Measurements from ENCODE around the gene TSC2.

The TSC2 gene

DNA sequence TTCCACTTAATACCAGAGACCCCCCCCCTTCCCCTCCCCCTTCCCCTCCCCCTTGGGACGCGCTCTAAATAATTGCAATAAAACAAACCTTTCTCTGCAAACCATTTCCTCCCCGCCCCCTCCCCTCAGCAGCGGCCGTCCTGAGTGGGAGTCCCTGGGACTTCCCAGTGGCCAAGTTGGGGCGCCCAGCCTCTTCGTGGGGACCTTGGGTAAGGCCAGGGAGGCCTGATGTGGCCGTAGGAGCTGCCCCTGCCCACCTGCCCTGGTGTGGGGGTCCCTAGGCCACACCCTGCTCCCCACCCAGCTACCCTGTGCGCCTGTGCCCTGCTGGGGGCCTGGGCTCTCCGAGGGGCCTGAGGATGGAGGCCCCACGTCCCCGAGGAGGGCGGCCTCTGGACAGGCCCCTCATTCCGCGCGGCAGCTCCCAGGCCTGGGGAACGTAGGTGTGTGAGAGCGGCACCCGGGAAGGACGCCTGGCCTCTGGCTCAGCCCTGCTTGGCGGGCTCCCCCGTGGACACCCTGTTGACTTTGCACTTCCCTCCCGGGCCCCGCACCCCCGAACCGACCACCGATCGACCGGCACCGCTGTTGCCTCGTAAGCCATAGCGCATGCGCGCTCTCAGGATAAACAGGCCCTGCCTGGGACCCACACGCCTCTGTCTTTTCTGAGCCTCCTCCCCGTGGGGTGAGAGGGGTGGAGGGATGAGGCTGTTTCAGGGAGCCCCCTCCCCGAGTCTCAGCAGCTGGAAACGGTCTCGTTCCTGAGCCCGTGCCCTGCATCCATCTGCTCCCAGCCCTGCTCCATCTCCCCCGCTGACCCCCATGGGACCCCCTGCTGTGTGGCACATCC, 9.2 kb upstream of the TSC2 start:
- in situ Hi-C loops (cut with HindIII; ENCODE audit: low pct_ligation_motif_present, low pct_unique_long_range_greater_than_20kb, low sequenced_read_pairs): loop anchor here (10.0 kb wide), 1 partner anchor 126 kb away; no protein-coding TSS in a partner anchor
- no peak for DNase-seq

DNA sequence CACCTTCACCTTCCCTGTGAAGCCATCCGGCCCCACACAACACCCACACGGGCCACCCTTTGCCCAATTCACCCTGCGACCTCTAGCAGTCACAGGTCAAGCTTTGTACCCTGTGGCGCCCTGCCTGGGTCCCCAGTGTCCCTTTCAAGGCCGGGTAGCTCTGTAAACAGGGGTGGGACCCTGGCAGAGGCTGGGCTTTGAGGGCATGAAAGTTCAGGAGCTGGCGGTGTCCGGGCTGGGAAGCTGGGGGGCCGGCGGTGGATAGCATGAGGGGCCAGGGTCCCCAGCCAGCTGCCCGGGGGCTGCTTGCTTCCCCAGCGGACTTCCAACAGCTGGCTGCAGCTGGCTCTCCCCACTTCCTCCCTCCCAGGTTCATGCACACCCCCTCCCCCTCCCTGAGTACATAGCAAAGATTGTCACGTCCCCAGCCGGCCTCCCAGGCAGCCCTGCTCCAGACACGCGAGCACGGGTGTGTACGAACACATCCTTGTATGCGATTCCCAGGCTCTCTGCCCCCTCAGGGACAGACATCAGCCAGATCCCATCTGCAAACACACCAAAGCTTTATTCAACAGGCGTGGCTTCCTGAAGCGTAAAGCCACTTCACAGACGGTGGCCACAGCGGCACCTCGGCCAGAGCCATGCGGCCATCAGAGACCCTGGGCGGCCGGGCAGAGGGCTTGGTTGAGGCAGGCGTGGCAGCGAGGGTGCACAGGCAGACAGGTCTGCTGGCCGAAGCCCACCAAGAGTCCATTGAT, 8.3 kb upstream of the TSC2 start:
- DNase-seq: no peak
- in situ Hi-C loops (cut with HindIII; ENCODE audit: low pct_ligation_motif_present, low pct_unique_long_range_greater_than_20kb, low sequenced_read_pairs): loop anchor here (10.0 kb wide), 1 partner anchor 125 kb away; no protein-coding TSS in a partner anchor

DNA sequence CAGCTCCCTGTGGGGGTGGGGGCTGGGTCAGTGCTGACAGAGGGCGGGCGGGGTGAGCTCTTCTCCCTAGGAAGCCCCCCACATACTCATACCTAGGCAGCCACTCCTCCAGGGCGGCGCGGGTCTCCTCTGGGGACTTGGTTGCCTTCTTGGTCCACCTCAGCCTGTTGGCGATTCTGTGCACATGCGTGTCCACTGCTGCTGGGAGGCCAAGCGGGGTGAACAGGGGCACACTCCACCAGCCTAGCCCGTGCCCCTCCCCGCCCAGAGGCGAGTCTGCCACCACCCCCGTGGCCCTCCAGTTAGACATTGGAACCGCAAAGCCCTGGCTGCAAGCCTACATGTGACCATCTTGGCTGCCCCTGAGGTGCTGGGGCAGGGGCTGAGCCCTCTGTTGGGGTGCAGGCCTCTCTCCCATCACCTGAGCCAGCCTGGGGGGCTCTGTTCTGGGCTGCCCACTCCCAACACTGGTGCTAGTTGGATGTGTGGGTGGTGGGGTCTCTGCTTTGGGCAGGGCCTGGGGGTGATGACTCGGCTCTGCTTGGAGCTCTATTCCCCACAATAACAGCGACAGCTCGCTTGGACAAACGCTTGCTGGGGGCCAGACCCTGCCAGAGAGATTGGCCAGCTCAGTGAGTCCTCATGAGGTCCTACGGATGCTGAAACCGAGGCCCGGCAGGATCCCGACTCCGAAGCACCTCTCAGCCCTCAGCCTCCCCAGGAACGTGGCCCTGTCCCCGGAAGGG, 7.6 kb upstream of the TSC2 start:
- DNase-seq: no peak
- in situ Hi-C loops (cut with HindIII; ENCODE audit: low pct_ligation_motif_present, low pct_unique_long_range_greater_than_20kb, low sequenced_read_pairs): no loop called here

DNA sequence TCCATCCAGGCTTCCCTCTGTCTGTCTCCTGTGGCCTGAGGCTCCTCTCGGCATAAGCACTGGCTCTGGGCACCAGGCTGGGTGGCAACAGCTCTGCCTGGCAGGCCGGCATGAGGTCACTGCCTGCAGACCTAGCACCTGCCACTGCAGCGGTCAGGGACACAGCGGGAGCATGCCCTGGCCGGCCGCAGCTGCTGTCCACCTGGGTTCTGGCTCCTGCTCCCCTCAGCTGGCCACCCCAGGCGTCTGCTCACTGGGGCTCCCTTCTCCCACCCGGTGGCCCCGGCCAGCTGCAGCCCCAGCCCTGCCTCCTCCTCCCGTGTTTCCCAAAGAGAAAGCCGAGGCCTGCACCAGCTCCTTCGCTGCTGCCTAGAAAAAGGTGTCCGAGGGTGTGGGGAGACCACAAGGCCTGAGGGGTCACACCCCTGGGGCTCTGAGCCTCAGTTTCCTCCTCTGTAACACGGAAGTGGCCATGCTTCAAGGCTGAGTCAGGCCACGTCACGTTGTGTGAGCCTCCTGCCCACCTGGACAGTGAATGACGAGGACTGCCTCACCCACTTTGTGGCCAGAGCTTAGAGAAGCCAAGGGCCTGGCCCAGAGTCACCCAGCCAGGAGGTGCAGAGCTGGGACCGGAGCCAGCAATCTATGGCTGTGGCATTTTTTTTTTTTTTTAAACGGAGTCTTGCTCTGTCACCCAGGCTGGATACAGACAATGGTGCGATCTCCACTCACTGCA, 6.8 kb upstream of the TSC2 start:
- in situ Hi-C loops (cut with HindIII; ENCODE audit: low pct_ligation_motif_present, low pct_unique_long_range_greater_than_20kb, low sequenced_read_pairs): no loop called here

DNA sequence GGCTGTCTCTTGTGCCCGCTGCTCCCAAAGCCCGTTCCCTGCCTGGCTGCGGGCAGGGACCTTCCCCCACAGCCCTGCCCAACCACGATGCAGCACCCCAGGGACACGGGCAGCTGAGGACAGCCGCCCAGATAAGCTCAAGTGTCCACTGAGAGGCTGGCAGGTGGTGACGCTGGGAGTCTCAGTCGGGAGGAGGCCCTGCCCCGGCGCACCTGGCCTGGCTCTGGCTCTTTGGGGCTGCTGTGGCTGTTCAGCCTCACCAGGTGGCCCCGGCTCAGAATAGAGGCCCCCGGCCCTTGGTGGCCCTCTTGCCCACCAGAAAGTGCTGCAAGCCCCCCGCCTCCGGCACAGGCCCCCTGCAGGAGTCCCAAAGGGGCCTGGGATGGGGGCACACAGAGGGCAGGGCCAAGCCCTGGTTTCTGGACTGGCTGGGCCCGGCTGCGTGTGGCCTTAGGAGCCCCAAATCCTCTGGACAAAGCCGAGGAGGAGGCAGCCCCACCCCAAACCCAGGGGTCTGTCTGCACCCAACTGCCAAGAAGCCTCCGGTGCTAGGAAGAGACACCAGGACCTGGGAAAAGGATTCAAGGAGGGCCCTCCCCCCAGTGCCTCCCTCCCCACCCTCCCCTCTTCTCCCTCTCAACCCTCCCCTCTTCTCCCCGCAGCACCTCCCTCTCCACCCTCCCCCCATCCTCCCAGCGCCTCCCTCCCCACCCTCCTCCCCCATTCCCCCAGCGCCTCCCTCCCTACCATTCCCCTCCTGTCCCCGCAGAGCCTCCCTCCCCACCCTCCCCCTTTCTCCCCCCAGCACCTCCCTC, 5.4 kb upstream of the TSC2 start:
- DNase-seq: no peak
- in situ Hi-C loops (cut with HindIII; ENCODE audit: low pct_ligation_motif_present, low pct_unique_long_range_greater_than_20kb, low sequenced_read_pairs): no loop called here

More for the DNA sequence above, 6.8 kb upstream of the TSC2 start:
- DNase-seq: no peak

DNA sequence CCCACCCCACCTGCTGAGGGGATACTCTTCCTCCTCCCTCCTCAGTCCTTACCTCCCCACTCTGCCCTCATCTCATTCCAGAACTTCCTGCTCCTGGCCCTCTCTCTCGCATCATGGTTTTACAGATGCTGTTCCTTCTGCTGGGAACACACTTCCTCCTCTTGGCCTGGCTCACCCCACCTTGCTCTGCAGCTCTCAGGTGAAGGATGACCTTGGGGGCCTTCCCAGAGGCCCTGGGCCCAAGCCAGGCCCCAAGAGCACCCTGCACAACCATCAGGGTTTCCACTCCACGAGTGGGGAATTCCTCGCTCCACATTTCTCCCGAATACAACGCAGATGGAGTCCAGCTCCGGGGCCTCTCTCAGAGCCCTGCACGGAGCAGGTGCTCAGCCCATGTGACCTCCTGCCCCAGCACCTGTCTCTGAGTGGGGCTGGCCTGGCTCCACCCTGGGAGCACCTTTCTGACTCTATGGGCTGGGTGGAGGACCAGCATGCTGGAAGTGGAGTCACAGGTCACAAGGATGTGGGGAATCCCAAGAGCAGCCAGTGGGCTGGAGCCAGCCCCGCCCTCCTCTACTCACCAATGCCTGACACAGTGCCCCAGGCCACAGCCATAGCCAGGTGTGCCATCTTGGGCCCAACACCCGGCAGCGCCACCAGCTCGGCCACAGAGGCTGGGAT, 4.7 kb upstream of the TSC2 start:
- in situ Hi-C loops (cut with HindIII; ENCODE audit: low pct_ligation_motif_present, low pct_unique_long_range_greater_than_20kb, low sequenced_read_pairs): no loop called here
- DNase-seq: no peak

DNA sequence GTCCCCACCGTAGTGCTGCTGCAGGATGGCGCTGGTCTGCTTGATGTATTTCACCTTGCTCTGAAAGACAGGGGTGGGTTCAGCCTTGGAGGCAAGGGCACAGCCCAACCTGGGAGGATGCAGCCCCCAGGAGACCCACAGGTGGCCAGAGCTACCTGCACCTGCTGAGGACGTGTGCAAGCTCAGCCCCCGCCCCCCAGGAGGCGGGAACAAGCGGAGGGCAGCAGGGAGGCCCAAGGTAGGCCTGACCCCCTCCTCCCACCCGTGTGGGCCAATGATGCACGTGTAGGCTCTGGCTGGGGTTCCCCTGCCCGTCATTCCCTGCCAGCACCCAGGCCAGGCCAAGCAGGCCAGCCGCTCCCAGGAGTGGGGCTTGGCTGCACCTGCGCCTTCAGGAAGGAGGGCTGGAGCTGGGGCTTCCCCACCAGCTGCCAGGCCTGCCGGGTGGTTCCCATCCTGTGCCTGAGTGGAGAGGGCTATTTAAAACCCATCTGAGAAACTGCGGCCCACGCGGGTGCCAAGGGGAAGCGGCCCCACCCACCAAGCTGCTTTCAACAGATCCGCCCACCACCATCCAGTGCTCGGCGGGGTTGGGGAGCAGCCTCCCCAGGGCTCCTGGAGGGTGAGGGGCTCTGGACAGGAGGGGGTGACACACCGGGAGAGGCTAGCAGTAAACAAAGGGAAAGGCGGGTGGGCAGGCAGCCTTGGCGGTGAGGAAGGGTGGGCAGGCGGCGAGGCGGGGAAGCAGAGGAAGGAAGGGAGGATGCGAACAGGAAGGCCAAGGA, 3.9 kb upstream of the TSC2 start:
- no peak for DNase-seq
- in situ Hi-C loops (cut with HindIII; ENCODE audit: low pct_ligation_motif_present, low pct_unique_long_range_greater_than_20kb, low sequenced_read_pairs): no loop called here

DNA sequence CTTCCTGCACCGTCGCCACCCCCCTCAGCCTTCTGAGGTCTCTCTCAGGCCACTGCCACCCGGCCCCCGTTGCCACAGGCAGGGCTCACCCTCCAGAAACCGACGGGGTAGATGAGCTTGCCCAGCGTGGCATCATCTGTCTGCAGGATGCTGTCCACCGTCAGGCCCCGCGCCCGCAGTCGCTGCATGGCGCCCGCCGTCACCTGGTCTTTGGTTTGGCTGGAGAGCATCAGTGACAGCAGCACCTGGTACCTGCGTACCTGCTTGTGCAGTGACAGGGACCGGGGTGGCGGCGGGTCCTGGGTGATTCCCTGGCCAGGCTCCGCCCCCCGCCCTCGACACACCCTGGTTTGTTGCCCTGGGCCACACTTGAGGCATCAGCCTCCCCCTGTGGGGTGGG, 3.2 kb upstream of the TSC2 start:
- in situ Hi-C loops (cut with HindIII; ENCODE audit: low pct_ligation_motif_present, low pct_unique_long_range_greater_than_20kb, low sequenced_read_pairs): no loop called here
- no peak for DNase-seq

DNA sequence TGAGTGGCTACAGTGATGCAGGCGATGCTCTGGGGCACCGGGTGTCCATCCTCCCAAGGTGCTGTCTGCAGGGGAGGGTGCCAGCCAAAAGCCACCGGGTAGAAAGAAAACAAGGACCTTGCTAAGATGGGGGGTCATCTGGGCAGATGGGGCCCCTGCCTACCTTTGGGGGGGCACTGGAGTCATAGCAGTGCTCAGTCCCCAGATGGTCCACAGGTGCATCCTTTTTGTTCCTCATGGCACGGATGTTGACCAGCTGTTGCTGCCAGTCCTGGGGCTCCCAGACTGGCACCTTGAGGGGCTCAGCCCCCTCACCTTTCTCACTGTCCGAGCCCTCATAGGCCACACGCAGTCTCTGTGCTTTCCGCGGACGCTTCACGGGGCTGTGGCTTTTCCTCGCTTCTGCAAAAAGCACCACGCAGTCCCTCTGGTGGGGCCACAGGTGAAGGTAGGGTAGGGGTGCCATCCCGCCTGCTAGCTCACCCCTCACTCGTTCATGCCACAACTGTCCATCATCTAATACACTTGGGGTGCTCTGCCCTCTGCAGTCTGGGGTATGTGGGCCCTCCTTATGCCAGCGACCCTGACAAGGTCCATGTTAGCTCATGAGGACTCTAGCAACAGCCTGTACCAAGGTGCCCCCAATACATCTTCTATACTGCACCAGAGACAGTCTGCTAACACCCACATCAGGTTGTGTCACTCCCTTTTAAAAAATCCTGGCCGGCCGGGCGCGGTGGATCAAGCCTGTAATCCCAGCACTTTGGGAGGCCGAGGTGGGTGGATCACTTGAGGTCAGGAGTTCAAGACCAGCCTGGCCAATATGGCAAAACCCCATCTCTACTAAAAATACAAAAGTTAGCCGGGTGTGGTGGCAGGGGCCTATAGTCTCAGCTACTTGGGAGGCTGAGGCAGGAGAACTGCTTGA, 1.6 kb upstream of the TSC2 start:
- in situ Hi-C loops (cut with HindIII; ENCODE audit: low pct_ligation_motif_present, low pct_unique_long_range_greater_than_20kb, low sequenced_read_pairs): no loop called here
- no peak for DNase-seq

DNA sequence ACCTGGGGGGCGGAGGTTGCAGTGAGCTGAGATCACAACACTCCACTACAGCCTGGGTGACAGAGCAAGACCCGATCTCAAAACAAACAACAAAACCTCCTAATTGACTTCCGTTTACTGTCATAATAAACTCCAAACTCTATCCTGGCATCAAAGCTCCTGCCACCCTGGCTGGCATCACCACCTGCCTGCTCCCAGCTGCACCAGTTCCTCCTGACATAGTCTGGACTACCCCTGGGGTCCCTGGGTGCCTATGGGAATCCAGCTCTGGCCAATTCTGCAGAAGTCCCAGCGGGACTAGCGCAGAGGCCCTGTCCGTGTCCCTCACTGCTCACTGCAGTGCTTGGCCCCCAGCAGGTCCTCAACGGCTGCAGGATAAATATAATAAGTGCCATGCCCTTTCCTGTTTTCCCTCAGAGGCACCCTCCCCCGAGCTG, 874 bp upstream of the TSC2 start:
- DNase-seq: no peak
- in situ Hi-C loops (cut with HindIII; ENCODE audit: low pct_ligation_motif_present, low pct_unique_long_range_greater_than_20kb, low sequenced_read_pairs): no loop called here

DNA sequence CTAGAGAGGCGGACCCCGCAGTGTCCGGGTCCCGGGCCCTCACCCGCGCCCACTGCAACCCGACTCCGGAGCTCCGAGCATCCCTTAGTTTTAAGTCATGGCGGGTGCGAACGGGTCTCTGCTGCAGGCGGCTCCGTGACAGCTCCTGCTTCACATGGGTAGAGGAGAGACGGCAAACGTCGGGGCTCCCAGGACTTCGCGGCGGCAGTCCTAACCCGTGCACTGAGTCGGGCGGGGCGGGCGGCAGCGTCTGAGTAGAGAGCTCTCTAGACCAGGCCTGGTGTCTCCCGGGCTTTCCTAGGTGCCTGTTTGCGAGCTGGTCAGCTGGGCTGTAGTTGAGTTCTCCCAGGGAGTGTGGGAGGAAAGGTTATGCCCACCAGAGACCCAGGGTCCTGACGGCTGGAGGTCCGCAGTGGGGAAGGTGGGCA, 345 bp downstream of the TSC2 start:
- no peak for DNase-seq

DNA sequence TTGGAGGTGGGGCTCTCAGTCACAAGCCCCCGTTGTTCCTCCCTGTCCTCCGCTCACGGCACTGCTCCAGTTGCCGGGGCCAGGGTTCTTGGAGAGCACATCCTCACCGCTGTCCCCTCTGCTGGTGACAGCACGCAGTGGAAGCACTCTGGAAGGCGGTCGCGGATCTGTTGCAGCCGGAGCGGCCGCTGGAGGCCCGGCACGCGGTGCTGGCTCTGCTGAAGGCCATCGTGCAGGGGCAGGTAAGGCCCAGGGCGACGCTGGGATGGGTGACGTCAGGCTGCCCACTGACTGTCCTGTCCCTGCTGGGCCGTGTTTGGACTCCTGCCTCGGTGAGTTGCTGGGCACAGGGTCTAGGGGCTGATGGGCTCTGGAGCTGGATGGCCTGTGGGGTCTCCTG, 5.4 kb downstream of the TSC2 start:
- DNase-seq: no peak
- in situ Hi-C loops (cut with HindIII; ENCODE audit: low pct_ligation_motif_present, low pct_unique_long_range_greater_than_20kb, low sequenced_read_pairs): no loop called here

More for the DNA sequence above, 345 bp downstream of the TSC2 start:
- in situ Hi-C loops (cut with HindIII; ENCODE audit: low pct_ligation_motif_present, low pct_unique_long_range_greater_than_20kb, low sequenced_read_pairs): no loop called here

DNA sequence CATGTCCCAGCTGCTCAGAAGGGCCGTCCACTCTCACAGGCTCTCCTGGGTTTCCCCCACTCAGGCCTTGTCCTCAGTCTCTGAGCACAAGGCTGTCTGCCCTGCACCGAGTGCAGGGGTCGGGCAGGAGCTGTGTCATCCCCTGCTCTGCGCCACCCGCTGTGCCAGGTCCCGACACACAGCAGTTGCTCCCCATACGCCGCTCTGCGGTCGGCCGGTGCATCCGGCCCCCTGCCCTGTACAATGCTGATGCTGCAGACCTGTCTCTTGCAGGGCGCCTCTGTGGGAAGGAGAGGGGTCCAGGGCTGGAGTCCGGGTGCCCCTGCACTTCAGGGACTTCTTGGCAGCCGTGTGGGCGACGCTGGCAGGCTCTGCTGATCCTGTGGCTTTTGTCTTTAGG, 6.1 kb downstream of the TSC2 start:
- DNase-seq: no peak
- in situ Hi-C loops (cut with HindIII; ENCODE audit: low pct_ligation_motif_present, low pct_unique_long_range_greater_than_20kb, low sequenced_read_pairs): no loop called here

DNA sequence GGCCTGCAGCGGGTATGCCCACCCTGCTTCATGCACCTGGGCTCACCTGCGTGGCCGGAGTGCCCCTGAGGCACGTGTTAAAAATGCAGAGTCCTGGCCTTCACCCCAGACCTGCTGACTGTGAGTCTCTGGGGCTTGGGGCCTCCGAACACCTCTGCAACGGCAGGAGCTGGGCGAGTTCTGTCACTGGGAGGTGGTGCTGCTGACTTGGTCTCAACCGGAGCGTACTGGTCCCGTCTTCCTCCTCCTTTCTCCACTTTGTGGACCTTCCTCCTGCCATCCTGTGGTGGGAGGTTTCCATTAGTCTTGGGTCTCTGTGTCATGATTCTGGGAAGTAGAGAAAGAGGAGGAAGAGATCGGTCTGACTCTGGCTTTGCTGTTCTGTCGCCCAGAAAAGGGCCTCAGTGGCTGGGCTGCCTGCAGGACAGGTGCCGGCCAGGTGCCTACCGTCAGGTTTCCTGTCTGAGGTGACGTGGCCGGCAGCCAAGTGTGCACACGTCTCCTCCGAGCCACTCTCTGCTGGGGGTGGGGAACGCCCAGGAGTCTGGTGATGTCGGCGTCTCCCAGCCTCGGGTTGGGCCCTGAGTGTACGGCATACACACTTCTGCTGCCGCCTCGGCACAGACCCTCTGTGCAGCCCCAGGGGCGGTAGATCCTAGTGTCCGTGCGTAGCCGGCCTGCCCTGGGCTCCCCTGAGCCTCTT, 6.9 kb downstream of the TSC2 start:
- no peak for DNase-seq
- in situ Hi-C loops (cut with HindIII; ENCODE audit: low pct_ligation_motif_present, low pct_unique_long_range_greater_than_20kb, low sequenced_read_pairs): no loop called here

DNA sequence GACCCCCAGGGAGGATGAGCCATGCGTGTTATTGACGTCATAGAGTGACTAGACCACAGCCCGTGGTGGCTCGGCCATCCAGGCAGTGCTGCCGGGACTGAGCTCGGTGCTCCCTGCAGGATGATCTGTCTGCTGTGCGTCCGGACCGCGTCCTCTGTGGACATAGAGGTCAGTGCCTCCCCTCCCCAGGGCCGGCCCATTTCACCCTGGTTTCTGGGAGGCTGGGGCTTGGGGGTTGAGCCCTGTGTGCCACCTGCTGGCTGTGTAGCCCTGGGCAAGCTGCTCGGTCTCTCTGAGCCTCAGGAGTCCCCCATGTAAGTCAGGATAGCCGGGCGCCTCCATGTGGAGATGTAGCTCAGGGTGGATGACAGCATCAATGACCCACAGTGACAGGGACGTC, 8.3 kb downstream of the TSC2 start:
- in situ Hi-C loops (cut with HindIII; ENCODE audit: low pct_ligation_motif_present, low pct_unique_long_range_greater_than_20kb, low sequenced_read_pairs): no loop called here
- no peak for DNase-seq

All from ACHN (cell line).